GM18951 (cell line): ENCODE results near the gene ZNF346.

Source experiments
- POLR2A ChIP-seq: IDR thresholded peaks from 4 replicates; pipeline ENCODE4 v1.6.1; 2011; ENCODE audit warnings: mild to moderate bottlenecking; ENCODE audit not compliant: insufficient read length, insufficient read depth; ENCODE audit errors: extremely low read depth
- in situ Hi-C: fragments of 300-500 bp; cut with MboI; formaldehyde crosslinking; loops from one replicate; pipeline ENCODE4 v1.12.0; 2022; ENCODE audit warnings: low sequenced_read_pairs, mixed read lengths, inconsistent platforms; ENCODE audit not compliant: unreplicated experiment

The ZNF346 gene

GRCh38 chr5:177070536-177071191 lies 48.2 kb downstream of the ZNF346 start:
- in situ Hi-C loops: no loop called here
- TF ChIP-seq POLR2A: no peak

- no peak for TF ChIP-seq POLR2A
- in situ Hi-C loops: no loop called here
Observed at GRCh38 chr5:177071666-177072385, 49.3 kb downstream of the ZNF346 start.

- in situ Hi-C loops: no loop called here
- TF ChIP-seq POLR2A: no peak
Observed at GRCh38 chr5:177077335-177077734, 54.8 kb downstream of the ZNF346 start.

GRCh38 chr5:177079606-177080005 lies 57.1 kb downstream of the ZNF346 start:
- TF ChIP-seq POLR2A: no peak
- in situ Hi-C loops: no loop called here

GRCh38 chr5:177080265-177080664 lies 57.8 kb downstream of the ZNF346 start:
- in situ Hi-C loops: no loop called here
- TF ChIP-seq POLR2A: no peak

- TF ChIP-seq POLR2A: no peak
- in situ Hi-C loops: no loop called here
Observed at GRCh38 chr5:177081859-177082258, 59.4 kb downstream of the ZNF346 start.

- in situ Hi-C loops: no loop called here
- TF ChIP-seq POLR2A: no peak
Observed at GRCh38 chr5:177083357-177083756, 60.9 kb downstream of the ZNF346 start.

GRCh38 chr5:177084175-177084574 lies 61.7 kb downstream of the ZNF346 start:
- in situ Hi-C loops: no loop called here
- no peak for TF ChIP-seq POLR2A

GRCh38 chr5:177085985-177086653 lies 63.6 kb downstream of the ZNF346 start:
- in situ Hi-C loops: no loop called here

GRCh38 chr5:177086654-177087397 lies 64.3 kb downstream of the ZNF346 start, which contains the start of gene FGFR4:
Gene FGFR4, plus strand, starts transcription at chr5:177086915. Its CDS starts 2,688 bp downstream, at chr5:177089603.
- TF ChIP-seq POLR2A: peak; percentile 28
- in situ Hi-C loops: no loop called here

More at GRCh38 chr5:177085985-177086653, 63.6 kb downstream of the ZNF346 start:
- TF ChIP-seq POLR2A: no peak

GRCh38 chr5:177087398-177088005 lies 65.0 kb downstream of the ZNF346 start:
- in situ Hi-C loops: no loop called here
- no peak for TF ChIP-seq POLR2A

GRCh38 chr5:177089127-177089526 lies 66.6 kb downstream of the ZNF346 start:
- no peak for TF ChIP-seq POLR2A
- in situ Hi-C loops: no loop called here

GRCh38 chr5:177089825-177090641 lies 67.5 kb downstream of the ZNF346 start:
- in situ Hi-C loops: no loop called here

More at GRCh38 chr5:177089825-177090641, 67.5 kb downstream of the ZNF346 start:
- no peak for TF ChIP-seq POLR2A
